UCSD-AML1 (cell line): ENCODE data around the gene LY6G6C.
"Not testable (repeated sequence)": the region's sequence is repeated elsewhere in the genome, so short reads cannot be mapped to it uniquely, and the experiment has no call there.

ENCODE experiments used
- DNase-seq: peaks from one replicate; lab custom pipeline; 2025; ENCODE audit not compliant: unreplicated experiment; lab: John Stamatoyannopoulos, UW

The LY6G6C gene

GRCh38 chr6:31709157-31709556 lies 12.4 kb downstream of the LY6G6C start:
- not testable (repeated sequence) for DNase-seq

DNA sequence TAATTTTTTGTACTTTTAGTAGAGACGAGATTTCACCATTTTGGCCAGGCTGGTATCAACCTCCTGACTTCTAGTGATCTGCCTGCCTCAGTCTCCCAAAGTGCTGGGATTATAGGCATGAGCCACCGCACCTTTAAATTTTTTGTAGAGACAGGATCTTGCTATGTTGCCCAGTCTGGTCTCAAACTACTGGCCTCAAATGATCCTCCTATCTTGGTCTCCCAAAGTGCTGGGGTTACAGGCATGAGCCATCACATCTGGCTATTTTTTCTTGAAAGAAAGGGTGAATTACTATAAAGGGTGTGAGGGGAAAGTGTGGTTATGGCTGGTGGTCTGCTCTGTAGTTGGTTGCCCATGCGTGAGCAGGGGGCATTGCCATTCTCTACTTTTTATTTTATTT lies 13.3 kb downstream of the LY6G6C start:
- no peak for DNase-seq

- DNase-seq, result no peak
These were observed 13.8 kb downstream of the LY6G6C start for GRCh38 chr6:31707701-31708100.

DNA sequence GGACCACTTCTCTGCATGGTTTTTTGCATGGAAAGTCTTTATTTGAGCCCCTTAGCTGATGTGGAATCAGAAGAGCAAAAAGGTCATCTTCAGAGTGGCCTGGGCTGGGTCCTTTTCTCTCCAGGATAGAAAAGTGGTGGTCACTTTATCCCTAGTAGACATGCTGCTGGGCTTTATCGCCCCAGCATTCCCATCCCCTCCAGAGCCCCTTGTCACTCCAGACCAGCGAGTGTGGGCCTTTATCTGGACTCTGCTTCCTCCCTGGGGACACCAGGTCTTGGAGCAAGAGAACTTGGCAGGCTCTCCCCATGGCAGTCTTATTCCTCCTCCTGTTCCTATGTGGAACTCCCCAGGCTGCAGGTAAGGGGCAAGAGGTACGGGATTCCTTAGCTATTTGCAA lies 14.9 kb downstream of the LY6G6C start, which contains the start of gene LY6G6F:
TSS of gene LY6G6F (plus strand) at position 268 of the 400 bp plus-strand sequence. CDS start at position 309, 41 bp downstream.
- DNase-seq, result no peak

GRCh38 chr6:31705931-31706330 lies 15.6 kb downstream of the LY6G6C start:
- DNase-seq, result no peak

- peak; percentile 97 for DNase-seq
These were observed 18.5 kb downstream of the LY6G6C start, which contains the start of gene ABHD16A for GRCh38 chr6:31702819-31703716. TSS of gene ABHD16A (minus strand) at chr6:31703324. CDS start at chr6:31703281, 43 bp downstream.

- no peak for DNase-seq
These were observed 19.1 kb downstream of the LY6G6C start for GRCh38 chr6:31702405-31702818.

- no peak for DNase-seq
These were observed 19.7 kb downstream of the LY6G6C start for GRCh38 chr6:31701666-31702404.

- no peak for DNase-seq
These were observed 20.7 kb downstream of the LY6G6C start for GRCh38 chr6:31700740-31701401.

GRCh38 chr6:31697555-31697954 lies 24.0 kb downstream of the LY6G6C start:
- no peak for DNase-seq

- DNase-seq, result no peak
These were observed 28.0 kb downstream of the LY6G6C start for GRCh38 chr6:31693535-31693934.

GRCh38 chr6:31692886-31693285 lies 28.7 kb downstream of the LY6G6C start:
- DNase-seq, result no peak

DNA sequence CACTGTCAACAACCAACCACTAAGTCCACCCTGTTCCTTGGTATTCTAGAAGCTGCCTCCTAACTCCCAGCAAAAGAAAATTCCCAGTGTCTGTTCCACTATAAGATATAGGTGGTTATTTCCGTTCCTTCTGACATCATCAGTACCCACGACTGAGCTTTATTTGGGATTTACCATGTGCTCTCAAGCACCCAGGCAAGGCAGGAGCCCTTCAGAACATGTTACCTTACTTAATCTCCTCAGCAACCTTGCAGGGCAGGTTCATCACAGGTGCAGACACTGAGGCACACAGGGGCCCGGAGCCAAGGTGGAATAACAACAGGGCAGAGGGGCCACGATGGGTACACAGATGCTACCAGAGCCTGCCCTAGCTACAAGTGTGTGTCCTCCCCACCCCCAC lies 29.2 kb downstream of the LY6G6C start:
- no peak for DNase-seq

DNA sequence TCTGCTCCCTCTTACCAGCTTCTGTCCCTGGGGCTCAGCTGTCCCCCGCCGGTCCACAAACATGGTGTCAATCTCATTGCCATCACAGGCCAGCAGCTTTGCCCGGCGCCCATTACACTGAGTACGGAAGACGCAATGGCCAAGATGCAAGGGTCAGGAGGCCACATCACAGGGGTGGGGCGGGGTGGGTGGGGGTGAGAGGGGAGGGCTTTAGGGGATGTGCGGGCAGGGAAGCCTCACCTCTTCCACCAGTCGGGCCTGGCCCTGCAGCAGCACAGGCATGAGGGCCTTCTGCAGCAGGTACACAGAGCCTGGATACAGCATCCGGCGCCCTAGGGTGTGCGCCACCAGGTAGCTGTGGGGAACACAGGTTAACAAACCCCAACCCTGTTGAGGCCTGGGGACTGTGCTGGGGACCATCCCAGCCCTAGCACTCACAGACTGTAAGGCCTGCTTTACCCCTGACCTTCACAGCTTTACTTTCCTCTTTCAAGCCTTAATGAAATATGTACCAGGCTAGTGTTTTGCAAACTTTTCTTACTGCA lies 29.9 kb downstream of the LY6G6C start:
- DNase-seq, result no peak

DNA sequence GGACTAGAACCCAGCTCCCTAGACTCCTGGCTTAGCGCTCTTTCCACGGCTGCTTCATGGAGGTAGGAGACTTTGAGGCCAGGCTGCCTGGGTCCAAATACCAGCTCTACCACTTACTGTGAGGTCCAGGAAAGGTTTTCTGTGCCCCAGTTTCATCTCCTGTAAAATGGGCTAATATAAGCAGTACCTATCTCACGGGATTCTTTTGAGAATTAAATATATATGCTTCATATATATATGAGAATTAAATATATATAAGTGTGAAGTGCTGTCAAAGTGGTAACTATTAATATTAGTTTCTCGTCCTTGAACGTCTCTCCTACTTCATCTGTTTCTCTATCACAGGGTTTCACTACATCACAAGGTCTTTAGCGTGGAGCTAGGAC lies 30.5 kb downstream of the LY6G6C start:
- no peak for DNase-seq

DNA sequence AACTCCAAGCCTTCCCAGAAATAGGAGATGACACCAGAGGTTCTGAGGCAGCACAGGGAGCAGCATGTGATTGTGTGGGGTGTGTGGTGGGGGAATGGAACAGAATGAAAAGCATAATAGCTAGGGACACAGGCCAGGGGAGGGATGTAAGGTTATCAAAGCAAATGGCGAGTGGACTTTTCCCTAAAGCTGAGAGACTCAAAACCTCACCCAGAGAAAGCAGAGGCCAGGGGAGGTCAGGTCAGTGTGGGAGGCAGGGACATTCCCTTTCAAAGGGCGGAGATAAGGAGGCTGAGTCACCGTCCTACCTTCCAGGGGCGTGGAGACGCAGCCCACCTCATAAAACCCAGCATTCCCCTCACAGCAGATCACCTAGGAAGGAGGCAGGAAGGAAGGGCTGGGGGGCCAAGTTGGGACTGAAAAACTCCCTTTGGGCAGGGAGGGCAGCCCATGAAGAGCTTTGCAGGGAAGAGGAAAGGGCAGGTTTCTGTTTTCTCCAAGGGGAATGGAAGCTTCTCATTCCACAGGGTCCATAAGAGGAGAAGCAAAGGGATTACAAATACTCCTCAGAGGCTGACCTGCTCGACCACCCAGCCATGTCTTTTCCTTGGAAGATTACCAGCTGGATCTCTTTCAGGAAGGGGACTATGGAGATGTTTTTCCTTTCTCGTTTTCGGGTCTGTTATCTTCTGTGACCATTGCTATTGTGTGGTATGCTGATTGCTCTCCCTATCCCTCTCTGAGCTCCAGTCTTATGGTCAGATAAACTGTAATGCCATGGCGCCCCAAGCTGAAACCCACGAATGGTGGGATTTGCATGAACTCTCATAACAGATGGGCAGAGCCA lies 31.1 kb downstream of the LY6G6C start:
- no peak for DNase-seq

- no peak for DNase-seq
These were observed 32.1 kb downstream of the LY6G6C start for GRCh38 chr6:31689249-31690110.

- no peak for DNase-seq
These were observed 33.5 kb downstream of the LY6G6C start for GRCh38 chr6:31687860-31688693.
